Measurements from ENCODE around the gene NUDCD2.

DNA sequence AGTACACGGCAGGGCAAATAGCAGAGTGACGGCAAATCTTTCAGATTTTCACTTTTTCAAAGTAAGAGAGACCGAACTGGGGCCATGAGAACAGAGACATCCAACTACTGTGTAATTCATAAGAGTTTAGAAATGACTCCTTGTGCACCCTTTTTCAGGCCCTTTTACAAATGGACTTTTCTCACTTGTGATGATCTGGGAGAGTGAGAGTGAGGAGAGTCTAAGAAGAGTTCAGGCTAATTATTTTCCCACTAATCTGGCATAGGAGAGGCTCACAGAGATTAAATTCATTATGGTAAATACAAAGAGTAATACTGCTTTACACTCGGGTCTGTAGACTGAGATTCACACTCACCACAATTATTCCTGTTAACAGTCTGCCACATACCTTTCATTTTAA is 23.4 kb downstream of the NUDCD2 start:
- TF ChIP-seq POLR2A (IDR thresholded peaks at IDR 0.05; ENCODE audit: low read depth, low read length) (no peak), POLR2AphosphoS5 (IDR thresholded peaks at IDR 0.05; ENCODE audit: low read depth, low read length) (no peak), TAF1 (IDR thresholded peaks at IDR 0.05; ENCODE audit: borderline replicate concordance, low read depth, low read length) (no peak)
